WTC11 (cell line): ENCODE data around the gene NHERF1. TPM values are rescaled to one million over a fixed set of nuclear protein-coding genes. Genes with fewer than 3 reads are reported as not detected.
A peak's percentile ranks its signal among the peaks of the same experiment; 100 is the strongest.

Experiments
- ATAC-seq: fragments of 200-7000 bp; cut with Tn5 transposase; 2 replicates; pipeline ENCODE4 v1.10.0; 2021; ENCODE audit warnings: mild to moderate bottlenecking, moderate library complexity
- CTCF ChIA-PET: fragments of 300-600 bp; sonication (Branson Sonifier 250); formaldehyde crosslinking; loops from one replicate; lab custom pipeline; 2021; ENCODE audit warnings: antibody characterized with exemption; lab: Charles Lee
- POLR2A ChIA-PET: fragments of 350-600 bp; sonication (Branson Sonifier 250); formaldehyde crosslinking; loops from one replicate; lab custom pipeline; 2021; ENCODE audit warnings: antibody characterized with exemption; lab: Charles Lee
- DNase-seq: peaks from one replicate; pipeline ENCODE4 v3.0.0; 2021; ENCODE audit warnings: low spot score
- H3K27ac Mint-ChIP-seq: 2 replicates; pipeline ENCODE4 v1.8.0; 2021; ENCODE audit warnings: mixed read lengths
- H3K27me3 Mint-ChIP-seq: 2 replicates; pipeline ENCODE4 v1.8.0; 2021; ENCODE audit warnings: low read depth, mild to moderate bottlenecking, moderate library complexity, mixed read lengths
- H3K36me3 Mint-ChIP-seq: 2 replicates; pipeline ENCODE4 v1.8.0; 2021; ENCODE audit warnings: mixed read lengths
- H3K4me1 Mint-ChIP-seq: 2 replicates; pipeline ENCODE4 v1.8.0; 2022; ENCODE audit warnings: mixed read lengths
- H3K4me3 Mint-ChIP-seq: 2 replicates; pipeline ENCODE4 v1.8.0; 2021; ENCODE audit warnings: mild to moderate bottlenecking, moderate library complexity, mixed read lengths
- H3K9me3 Mint-ChIP-seq: 2 replicates; pipeline ENCODE4 v1.8.0; 2021; ENCODE audit warnings: mixed read lengths
- EMX1 ChIP-seq: fragments of 250-450 bp; sonication (Bioruptor Pico); IDR thresholded peaks from 2 replicates; pipeline ENCODE4 v1.8.0; 2021; ENCODE audit warnings: mild to moderate bottlenecking
- ETV6 ChIP-seq: sonication (generic); formaldehyde crosslinking; IDR thresholded peaks from 2 replicates; pipeline ENCODE4 v1.8.1; 2022; ENCODE audit warnings: mild to moderate bottlenecking, missing genetic modification reagents
- FOXJ3 ChIP-seq: sonication (generic); formaldehyde crosslinking; IDR thresholded peaks from 2 replicates; pipeline ENCODE4 v1.9.0; 2021; ENCODE audit warnings: missing genetic modification reagents, mild to moderate bottlenecking, borderline replicate concordance
- HMGA2 ChIP-seq: fragments of 250-450 bp; sonication (Bioruptor Pico); IDR thresholded peaks from 2 replicates; pipeline ENCODE4 v1.4.0; 2021; ENCODE audit warnings: mild to moderate bottlenecking, moderate library complexity
- MXD4 ChIP-seq: fragments of 250-450 bp; sonication (Bioruptor Pico); IDR thresholded peaks from 2 replicates; pipeline ENCODE4 v1.8.0; 2021; ENCODE audit warnings: mild to moderate bottlenecking, moderate library complexity, borderline replicate concordance
- MYBL2 ChIP-seq: sonication (generic); formaldehyde crosslinking; IDR thresholded peaks from 2 replicates; pipeline ENCODE4 v1.8.1; 2023; ENCODE audit warnings: mild to moderate bottlenecking, moderate library complexity, missing genetic modification reagents
- NR2C2 ChIP-seq: sonication (generic); formaldehyde crosslinking; IDR thresholded peaks from 2 replicates; pipeline ENCODE4 v1.8.0; 2022; ENCODE audit warnings: mild to moderate bottlenecking, missing genetic modification reagents
- RORB ChIP-seq: fragments of 250-450 bp; sonication (Bioruptor Pico); IDR thresholded peaks from 2 replicates; pipeline ENCODE4 v1.9.0; 2021; ENCODE audit warnings: mild to moderate bottlenecking
- ZNF232 ChIP-seq: sonication (generic); formaldehyde crosslinking; IDR thresholded peaks from 2 replicates; pipeline ENCODE4 v1.8.0; 2022; ENCODE audit warnings: mild to moderate bottlenecking, missing genetic modification reagents
- ZNF263 ChIP-seq: sonication (generic); formaldehyde crosslinking; IDR thresholded peaks from 2 replicates; pipeline ENCODE4 v1.8.1; 2022; ENCODE audit warnings: low read depth, mild to moderate bottlenecking, moderate library complexity, missing genetic modification reagents
- ZNF423 ChIP-seq: fragments of 250-450 bp; sonication (Bioruptor Pico); IDR thresholded peaks from 2 replicates; pipeline ENCODE4 v2.1.2; 2022; ENCODE audit warnings: mild to moderate bottlenecking, moderate library complexity
- total RNA-seq: library from RNA; stranded (reverse); gene quantifications from 3 replicates; pipeline ENCODE4 v1.2.3, GENCODE V29; 2021
- TF ChIP-seq, protein P1 (sequence below): sonication (generic); formaldehyde crosslinking; conservative IDR thresholded peaks from 2 replicates; pipeline ENCODE4 v1.8.1; 2023; ENCODE audit warnings: mild to moderate bottlenecking, low read depth, missing genetic modification reagents, moderate library complexity
- TF ChIP-seq, protein P2 (sequence below): sonication (generic); formaldehyde crosslinking; IDR thresholded peaks from 2 replicates; pipeline ENCODE4 v1.8.1; 2023; ENCODE audit warnings: mild to moderate bottlenecking, missing genetic modification reagents, moderate library complexity
- TF ChIP-seq, protein P3 (sequence below): sonication (generic); formaldehyde crosslinking; IDR thresholded peaks from 2 replicates; pipeline ENCODE4 v1.8.1; 2023; ENCODE audit warnings: mild to moderate bottlenecking, missing genetic modification reagents, moderate library complexity

The NHERF1 gene
- total RNA-seq, 1 experiment from 2014 or later = 111 TPM

DNA sequence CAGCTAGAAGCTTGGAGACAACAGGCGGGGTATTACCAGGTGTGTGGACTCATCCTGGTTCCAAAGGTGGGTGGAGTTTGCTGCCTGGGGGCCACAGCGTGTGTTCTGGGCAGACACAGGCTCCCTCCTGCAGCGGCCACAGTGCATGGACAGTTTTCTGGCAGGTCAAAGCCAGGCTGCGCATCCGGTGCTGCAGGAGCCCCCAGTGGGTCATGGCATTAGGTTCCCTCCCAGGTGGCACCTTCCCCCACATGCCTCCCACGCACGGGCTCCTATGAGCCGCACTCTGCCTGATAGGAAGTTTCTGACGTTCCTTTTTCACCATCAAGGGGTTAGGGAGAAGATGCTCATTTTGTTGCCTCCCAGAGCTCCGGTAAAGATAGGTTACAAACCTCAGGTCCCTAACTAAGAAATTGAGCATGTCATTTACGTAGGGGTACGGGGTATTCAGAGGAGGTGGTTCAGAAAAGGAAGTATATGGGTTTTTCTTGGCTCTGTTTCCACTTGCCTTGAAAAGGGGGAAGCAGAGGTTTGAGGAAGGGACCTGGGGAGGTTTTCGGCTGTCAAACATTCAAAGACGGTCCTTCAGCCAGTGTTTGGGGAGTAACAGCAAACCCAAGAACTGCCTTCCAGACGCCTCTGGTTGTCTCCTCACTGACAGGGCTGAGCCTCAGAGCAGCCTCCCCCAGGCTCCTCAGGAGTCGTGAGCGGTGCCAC is 60.4 kb downstream of the NHERF1 start:
- Mint-ChIP-seq H3K27me3 (no peaks in the 10 kb centered on the region), H3K9me3 (no peaks in the 10 kb centered on the region), H3K36me3 (no peaks in the 10 kb centered on the region; the same call in 1 of the 2 replicates), H3K4me3 (no peak overlapping the region), H3K27ac (no peak overlapping the region), H3K4me1 (peaks cover 8% of the 10 kb centered on the region)
- TF ChIP-seq EMX1 (CRISPR knock-in tag) (no peak), RORB (CRISPR knock-in tag) (no peak), MYBL2 (CRISPR knock-in tag) (no peak), ZNF232 (no peak), ZNF423 (CRISPR knock-in tag) (no peak), NR2C2 (no peak), ETV6 (CRISPR knock-in tag) (no peak), MXD4 (no peak), FOXJ3 (CRISPR knock-in tag) (no peak), ZNF263 (CRISPR knock-in tag) (no peak)
- TF ChIP-seq, protein P1, sequence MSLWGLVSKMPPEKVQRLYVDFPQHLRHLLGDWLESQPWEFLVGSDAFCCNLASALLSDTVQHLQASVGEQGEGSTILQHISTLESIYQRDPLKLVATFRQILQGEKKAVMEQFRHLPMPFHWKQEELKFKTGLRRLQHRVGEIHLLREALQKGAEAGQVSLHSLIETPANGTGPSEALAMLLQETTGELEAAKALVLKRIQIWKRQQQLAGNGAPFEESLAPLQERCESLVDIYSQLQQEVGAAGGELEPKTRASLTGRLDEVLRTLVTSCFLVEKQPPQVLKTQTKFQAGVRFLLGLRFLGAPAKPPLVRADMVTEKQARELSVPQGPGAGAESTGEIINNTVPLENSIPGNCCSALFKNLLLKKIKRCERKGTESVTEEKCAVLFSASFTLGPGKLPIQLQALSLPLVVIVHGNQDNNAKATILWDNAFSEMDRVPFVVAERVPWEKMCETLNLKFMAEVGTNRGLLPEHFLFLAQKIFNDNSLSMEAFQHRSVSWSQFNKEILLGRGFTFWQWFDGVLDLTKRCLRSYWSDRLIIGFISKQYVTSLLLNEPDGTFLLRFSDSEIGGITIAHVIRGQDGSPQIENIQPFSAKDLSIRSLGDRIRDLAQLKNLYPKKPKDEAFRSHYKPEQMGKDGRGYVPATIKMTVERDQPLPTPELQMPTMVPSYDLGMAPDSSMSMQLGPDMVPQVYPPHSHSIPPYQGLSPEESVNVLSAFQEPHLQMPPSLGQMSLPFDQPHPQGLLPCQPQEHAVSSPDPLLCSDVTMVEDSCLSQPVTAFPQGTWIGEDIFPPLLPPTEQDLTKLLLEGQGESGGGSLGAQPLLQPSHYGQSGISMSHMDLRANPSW (CRISPR knock-in tag) = no peak
- TF ChIP-seq, protein P2, sequence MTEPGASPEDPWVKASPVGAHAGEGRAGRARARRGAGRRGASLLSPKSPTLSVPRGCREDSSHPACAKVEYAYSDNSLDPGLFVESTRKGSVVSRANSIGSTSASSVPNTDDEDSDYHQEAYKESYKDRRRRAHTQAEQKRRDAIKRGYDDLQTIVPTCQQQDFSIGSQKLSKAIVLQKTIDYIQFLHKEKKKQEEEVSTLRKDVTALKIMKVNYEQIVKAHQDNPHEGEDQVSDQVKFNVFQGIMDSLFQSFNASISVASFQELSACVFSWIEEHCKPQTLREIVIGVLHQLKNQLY = no peak
- no peak for ATAC-seq
- no peak for DNase-seq
- ChIA-PET CTCF (interaction anchor here (0.9 to 3.2 kb wide), 5 partner anchors 25 to 56 kb away, joined by 3 to 15 read pairs (median 3); no protein-coding TSS in a partner anchor), POLR2A (no interaction called here)

DNA sequence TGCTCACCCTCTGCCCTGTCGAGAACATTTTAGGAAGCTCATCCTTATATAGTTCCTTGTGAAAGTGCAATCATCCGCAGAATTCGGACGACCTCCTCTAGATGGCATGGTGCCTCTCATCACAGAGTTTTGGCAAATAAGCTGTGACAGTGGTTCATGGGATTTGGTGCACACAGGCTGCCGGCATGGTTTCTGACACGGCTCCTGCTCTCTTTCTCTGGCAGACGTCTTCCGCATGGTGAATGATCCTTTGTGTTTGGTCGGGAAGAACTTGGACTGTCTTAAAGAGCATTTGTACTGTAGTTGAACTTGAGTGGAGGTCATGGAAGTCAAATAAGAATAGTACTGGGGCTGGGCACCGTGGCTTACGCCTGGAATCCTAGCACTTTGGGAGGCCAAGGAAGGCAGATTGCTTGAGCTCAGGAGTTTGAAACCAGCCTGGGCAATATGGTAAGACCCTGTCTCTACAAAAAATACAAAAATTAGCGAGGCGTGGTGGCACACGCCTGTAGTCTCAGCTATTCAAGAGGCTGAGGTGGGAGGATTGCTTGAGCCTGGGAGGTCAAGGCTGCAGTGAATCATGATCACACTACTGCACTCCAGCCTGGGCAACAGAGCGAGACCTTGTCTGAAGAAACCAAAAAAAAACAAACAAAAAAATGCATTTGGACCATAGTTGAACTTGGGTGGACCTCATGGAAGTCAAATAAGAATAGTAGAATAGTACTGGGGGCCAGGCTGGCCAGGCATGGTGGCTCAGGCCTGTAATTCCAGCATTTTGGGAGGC is 62.5 kb downstream of the NHERF1 start:
- TF ChIP-seq EMX1 (CRISPR knock-in tag) = no peak
- ChIA-PET CTCF (no interaction called here), POLR2A (no interaction called here)
- Mint-ChIP-seq H3K27me3 (no peaks in the 10 kb centered on the region), H3K36me3 (no peaks in the 10 kb centered on the region; the same call in 1 of the 2 replicates), H3K4me1 (peaks cover 8% of the 10 kb centered on the region), H3K9me3 (no peaks in the 10 kb centered on the region), H3K27ac (no peak overlapping the region), H3K4me3 (no peak overlapping the region)
- ATAC-seq (no peak), DNase-seq (no peak)

DNA sequence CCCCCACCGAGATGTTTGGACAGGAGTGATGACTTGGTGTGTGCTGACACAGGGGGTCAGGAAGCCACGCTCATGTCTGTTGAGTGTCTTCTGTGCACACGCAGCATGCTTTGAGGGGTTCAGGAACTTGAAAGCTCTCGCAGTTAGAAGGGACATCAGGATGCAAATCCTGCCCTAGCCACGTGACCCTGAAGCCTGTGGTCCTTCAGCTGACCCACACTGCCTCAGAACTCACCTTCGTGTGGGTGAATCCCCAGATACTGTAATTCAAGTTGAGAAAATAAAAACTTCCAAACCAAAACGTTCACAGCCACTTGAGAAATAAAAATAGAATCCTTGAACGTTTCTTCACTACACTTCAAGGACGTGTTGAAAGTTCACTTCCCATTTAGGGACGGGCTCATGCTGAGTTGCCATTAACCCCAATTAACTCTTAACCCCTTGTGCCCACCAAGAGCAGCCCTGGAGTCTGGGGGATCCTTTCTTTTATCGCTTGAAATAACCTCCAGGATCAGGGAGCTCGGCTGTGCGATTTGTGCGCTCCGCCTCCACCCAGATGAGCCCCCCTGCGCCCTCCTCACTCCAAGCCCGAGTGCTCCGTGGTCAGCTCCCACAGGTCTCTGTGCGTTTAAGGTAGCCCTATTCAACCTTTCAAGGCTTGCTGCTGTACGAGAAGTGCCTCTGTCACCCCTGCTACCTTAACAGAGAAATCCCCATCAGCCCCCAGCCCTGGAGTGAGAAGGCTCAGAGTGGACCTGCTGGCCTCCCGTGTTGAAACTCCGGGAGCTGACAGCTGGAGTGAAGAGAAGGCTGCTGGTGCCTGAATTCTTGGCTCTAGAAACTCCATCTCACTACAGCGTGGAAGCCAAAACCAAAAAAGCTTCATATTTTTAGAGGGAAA is 63.9 kb downstream of the NHERF1 start:
- H3K36me3 Mint-ChIP-seq = no peaks in the 10 kb centered on the region; the same call in 1 of the 2 replicates
- CTCF ChIA-PET = interaction anchor here (0.6 to 1.9 kb wide), 7 partner anchors 11 to 148 kb away, joined by 3 to 6 read pairs (median 3); no protein-coding TSS in a partner anchor
- no peaks in the 10 kb centered on the region for H3K27me3 Mint-ChIP-seq
- H3K27ac Mint-ChIP-seq = no peak overlapping the region; the same call in 1 of the 2 replicates
- H3K4me1 Mint-ChIP-seq = peaks cover 8% of the 10 kb centered on the region
- H3K4me3 Mint-ChIP-seq = peak overlapping the region; percentile 27; the same call in 1 of the 2 replicates
- POLR2A ChIA-PET = no interaction called here
- TF ChIP-seq HMGA2 (CRISPR knock-in tag) = no peak
- TF ChIP-seq, protein P3, sequence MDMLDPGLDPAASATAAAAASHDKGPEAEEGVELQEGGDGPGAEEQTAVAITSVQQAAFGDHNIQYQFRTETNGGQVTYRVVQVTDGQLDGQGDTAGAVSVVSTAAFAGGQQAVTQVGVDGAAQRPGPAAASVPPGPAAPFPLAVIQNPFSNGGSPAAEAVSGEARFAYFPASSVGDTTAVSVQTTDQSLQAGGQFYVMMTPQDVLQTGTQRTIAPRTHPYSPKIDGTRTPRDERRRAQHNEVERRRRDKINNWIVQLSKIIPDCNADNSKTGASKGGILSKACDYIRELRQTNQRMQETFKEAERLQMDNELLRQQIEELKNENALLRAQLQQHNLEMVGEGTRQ (CRISPR knock-in tag) = peak; percentile 51; the same call in 1 of the 2 replicates
- ATAC-seq = no peak
- DNase-seq = no peak
- H3K9me3 Mint-ChIP-seq = no peaks in the 10 kb centered on the region
